IPS DF 19.7 (cell line): ENCODE data around the gene OGA.

ENCODE experiments used
- DNase-seq: peaks from one replicate; pipeline ENCODE4 v3.0.0-alpha.2; 2013; ENCODE audit warnings: low read depth, low spot score

The OGA gene

GRCh38 chr10:101759309-101760247 is 58.7 kb downstream of the OGA start:
- DNase-seq, result no peak

DNA sequence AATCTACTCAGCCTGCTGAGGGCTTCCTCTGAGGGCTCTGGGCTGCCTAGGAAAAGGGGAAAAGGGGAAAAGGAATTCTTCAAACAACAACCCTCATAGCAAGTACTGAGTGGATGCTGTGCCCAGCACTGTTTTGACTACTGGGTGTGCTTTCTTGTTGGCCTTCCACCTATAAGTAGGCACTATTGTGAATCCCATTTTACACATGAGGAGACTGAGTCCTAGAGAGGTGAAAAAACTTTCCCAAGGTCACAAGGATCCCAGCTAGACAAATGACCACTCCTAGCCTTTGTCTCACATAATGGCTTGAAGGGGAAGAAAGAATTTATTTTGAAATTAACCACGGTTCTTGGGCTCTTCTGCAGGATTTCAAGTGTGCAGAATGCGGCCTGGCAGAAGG is 59.4 kb downstream of the OGA start:
- DNase-seq, result no peak

- no peak for DNase-seq
Observed at GRCh38 chr10:101752241-101752640, 66.0 kb downstream of the OGA start.

DNA sequence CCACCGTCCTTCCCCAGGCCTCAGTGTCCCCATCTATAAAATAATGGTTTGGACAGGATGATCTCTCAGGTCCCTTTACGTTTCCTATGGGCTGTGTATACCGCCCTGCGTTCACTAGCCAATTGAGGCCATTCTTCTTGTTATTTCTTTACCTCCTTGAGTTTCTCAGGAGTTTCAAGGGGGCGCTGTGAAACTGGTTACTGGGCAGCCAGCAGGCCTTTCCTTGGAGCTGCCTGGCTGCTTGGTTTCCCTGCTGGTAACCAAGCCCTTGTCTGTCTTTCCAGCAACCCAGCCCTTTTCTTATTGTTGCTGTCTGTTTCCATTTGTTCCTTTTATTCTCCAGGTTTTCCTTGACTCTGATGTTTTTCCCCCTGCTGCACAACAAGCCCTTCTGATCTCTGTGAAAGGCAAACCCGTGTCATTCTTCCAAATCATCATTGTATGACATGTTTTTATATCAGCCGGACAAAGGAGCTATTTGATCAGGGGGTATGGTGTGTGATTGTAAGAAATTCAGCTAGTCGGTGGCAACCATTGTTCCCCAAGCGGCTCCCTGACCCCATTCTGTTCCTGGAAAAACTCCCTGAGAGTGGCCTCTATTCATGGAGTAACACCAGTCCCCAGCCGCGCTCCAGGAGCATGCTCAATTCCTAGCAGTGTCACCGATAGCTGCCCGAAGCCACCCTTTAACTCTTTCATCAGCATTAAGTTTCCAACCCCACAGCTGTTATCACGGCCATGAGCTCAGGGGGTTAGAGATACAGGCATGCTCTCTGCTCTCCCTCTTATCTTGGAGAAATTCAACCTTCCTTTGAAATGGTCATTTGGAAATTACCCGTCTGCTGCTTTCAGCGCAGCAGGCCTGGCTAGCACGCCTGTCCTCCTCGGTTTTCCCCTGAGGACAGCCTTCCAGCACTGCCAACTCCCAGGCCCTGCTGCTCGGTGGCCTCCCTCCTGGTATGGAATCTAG is 68.9 kb downstream of the OGA start:
- peak; percentile 63 for DNase-seq

- DNase-seq, result no peak
Observed at GRCh38 chr10:101748496-101748895, 69.7 kb downstream of the OGA start.

DNA sequence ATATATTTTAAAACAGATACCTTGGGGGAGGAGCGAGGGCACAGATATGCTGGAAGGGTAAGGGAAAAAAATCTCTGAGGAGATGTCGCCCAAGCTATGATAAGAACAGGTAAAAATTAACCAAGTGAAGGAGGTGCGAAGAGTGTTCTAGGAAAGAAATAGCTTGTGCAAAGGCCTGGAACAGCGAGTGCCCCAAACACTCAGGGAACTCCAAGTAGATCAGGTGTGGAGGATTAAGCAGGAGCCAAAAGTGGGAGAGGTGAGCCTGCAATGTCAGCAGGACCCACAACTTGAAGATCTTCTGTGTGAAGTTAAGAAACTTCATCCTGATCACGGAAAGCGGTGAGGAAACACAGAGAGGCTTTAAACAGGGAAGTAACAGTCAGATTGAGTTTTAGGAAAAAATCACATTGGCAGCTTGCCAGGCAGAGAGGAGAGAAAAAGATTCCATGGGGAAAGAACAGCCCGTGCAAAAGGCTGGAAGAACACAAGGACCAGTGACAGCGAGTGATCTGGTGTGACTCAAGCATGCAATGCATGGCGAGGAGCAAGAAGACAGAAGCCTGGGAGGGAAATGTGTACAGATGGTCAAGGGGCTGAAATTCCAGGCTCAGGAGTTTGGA is 73.1 kb downstream of the OGA start:
- no peak for DNase-seq

DNA sequence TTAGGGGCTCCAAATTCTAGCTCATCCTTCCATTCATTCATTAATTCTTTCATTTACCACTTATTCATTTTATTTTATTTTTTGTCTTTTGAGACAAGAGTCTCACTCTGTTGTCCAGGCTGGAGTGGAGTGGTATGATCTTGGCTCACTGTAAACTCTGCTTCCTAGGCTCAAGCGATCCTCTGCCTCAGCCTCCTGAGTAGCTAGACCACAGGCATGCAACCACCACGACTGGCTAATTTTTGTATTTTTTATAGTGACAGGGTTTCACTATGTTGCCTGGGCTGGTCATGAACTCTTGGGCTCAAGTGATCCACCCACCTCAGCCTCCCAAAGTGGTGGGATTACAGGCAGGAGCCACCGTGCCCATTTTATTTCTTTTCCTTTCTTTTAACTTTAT is 74.0 kb downstream of the OGA start:
- no peak for DNase-seq

GRCh38 chr10:101741938-101742337 is 76.3 kb downstream of the OGA start:
- DNase-seq, result no peak

DNA sequence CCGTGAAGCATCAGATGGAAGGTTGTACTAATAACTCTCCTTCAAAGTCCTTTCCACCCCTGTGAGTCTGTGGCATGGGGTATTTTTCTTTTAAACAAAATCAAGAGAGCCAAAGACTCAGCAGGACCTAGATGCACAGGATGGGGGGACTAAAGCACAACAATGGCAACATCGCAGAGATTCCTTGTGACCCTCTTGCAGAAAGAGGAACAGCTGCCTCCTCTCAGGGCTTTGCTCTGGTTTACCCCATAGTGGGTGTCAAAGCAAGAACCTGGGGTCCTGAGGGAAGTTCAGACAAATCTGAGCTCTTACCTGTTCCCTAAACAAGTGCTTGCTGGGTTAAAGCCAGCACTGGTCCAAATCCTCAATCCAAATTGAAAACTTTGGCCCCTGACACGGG is 81.6 kb downstream of the OGA start:
- DNase-seq, result no peak
